HEK293 (cell line): ENCODE data around the gene KCNA5.

Experiments
- CTCF ChIA-PET: fragments of 350-600 bp; formaldehyde crosslinking; extraction: SDS; loops from one replicate; lab custom pipeline; 2021; ENCODE audit warnings: antibody characterized with exemption; lab: Yijun Ruan, JAX
- POLR2A ChIA-PET: fragments of 300-600 bp; formaldehyde crosslinking; extraction: SDS; loops from one replicate; lab custom pipeline; 2020; ENCODE audit warnings: antibody characterized with exemption, inconsistent platforms; lab: Yijun Ruan, JAX
- H3K27ac ChIP-seq: fragments of 200-500 bp; sonication (Bioruptor generic); 2 replicates; pipeline ENCODE4 v1.5.1; 2014; ENCODE audit warnings: low read depth, low read length, control low read depth, inconsistent platforms; ENCODE audit errors: extremely low read depth
- H3K36me3 ChIP-seq, 2 experiments: fragments of 200-500 bp in 1 of 2; sonication (Bioruptor generic) in 1 of 2; 1 replicate in 1 of 2; 2 replicates in 1 of 2; pipeline ENCODE4 v1.5.1; 2014 to 2017; ENCODE audit warnings: inconsistent platforms in 2 of 2, low read length in 2 of 2; ENCODE audit not compliant: control insufficient read depth in 2 of 2, insufficient read depth in 1 of 2
- H3K4me1 ChIP-seq: fragments of 200-500 bp; sonication (Bioruptor generic); 2 replicates; pipeline ENCODE4 v1.5.1; 2014; ENCODE audit warnings: mild to moderate bottlenecking, low read length, inconsistent platforms; ENCODE audit not compliant: control insufficient read depth, insufficient read depth
- H3K4me3 ChIP-seq: 2 replicates; pipeline ENCODE4 v1.5.1; 2011; ENCODE audit warnings: low read depth, mild to moderate bottlenecking, control low read depth, low read length, moderate library complexity
- H3K9me3 ChIP-seq: fragments of 200-500 bp; sonication (Bioruptor generic); 2 replicates; pipeline ENCODE4 v1.5.1; 2014; ENCODE audit warnings: low read depth, low read length, inconsistent platforms; ENCODE audit not compliant: control insufficient read depth, insufficient read depth
- HOXD13 ChIP-seq: sonication (generic); formaldehyde crosslinking; IDR thresholded peaks from 2 replicates; pipeline ENCODE4 v1.8.0; 2022; ENCODE audit warnings: missing genetic modification reagents, borderline replicate concordance
- ZBTB44 ChIP-seq: fragments of 450-650 bp; IDR thresholded peaks from 2 replicates; pipeline ENCODE4 v1.5.1; 2018; ENCODE audit warnings: missing biosample characterization, mild to moderate bottlenecking, missing genetic modification characterization
- ZBTB49 ChIP-seq: fragments of 450-650 bp; formaldehyde crosslinking; IDR thresholded peaks from 2 replicates; pipeline ENCODE4 v1.5.1; 2016; ENCODE audit warnings: missing biosample characterization, missing genetic modification characterization, low read depth
- ZBTB7A ChIP-seq: fragments of 450-650 bp; formaldehyde crosslinking; IDR thresholded peaks from 2 replicates; pipeline ENCODE4 v1.5.1; 2016; ENCODE audit warnings: low read depth, missing biosample characterization, missing genetic modification characterization
- ZFP37 ChIP-seq: fragments of 450-650 bp; formaldehyde crosslinking; IDR thresholded peaks from 2 replicates; pipeline ENCODE4 v1.5.1; 2016; ENCODE audit warnings: missing biosample characterization, missing genetic modification characterization
- ZNF223 ChIP-seq: fragments of 450-650 bp; formaldehyde crosslinking; IDR thresholded peaks from 2 replicates; pipeline ENCODE4 v1.5.1; 2016; ENCODE audit warnings: missing biosample characterization, missing genetic modification characterization
- ZNF391 ChIP-seq: fragments of 450-650 bp; formaldehyde crosslinking; IDR thresholded peaks from 2 replicates; pipeline ENCODE4 v1.5.1; 2016; ENCODE audit warnings: low read depth, missing biosample characterization, missing genetic modification characterization, borderline replicate concordance
- ZNF585B ChIP-seq: fragments of 450-650 bp; formaldehyde crosslinking; IDR thresholded peaks from 2 replicates; pipeline ENCODE4 v1.5.1; 2016; ENCODE audit warnings: missing biosample characterization, missing genetic modification characterization
- ZNF768 ChIP-seq: fragments of 450-650 bp; formaldehyde crosslinking; IDR thresholded peaks from 2 replicates; pipeline ENCODE4 v1.5.1; 2018; ENCODE audit warnings: missing biosample characterization, mild to moderate bottlenecking, missing genetic modification characterization
- ZSCAN5A ChIP-seq: fragments of 450-650 bp; formaldehyde crosslinking; IDR thresholded peaks from 2 replicates; pipeline ENCODE4 v1.5.1; 2016; ENCODE audit warnings: missing biosample characterization, missing genetic modification characterization
- TF ChIP-seq, protein P1 (sequence below): fragments of 450-650 bp; formaldehyde crosslinking; IDR thresholded peaks from 2 replicates; pipeline ENCODE4 v1.5.1; 2017; ENCODE audit warnings: missing biosample characterization, missing genetic modification characterization
- TF ChIP-seq, protein P2 (sequence below): fragments of 450-650 bp; formaldehyde crosslinking; IDR thresholded peaks from 2 replicates; pipeline ENCODE4 v1.5.1; 2017; ENCODE audit warnings: missing biosample characterization, missing genetic modification characterization

The KCNA5 gene

DNA sequence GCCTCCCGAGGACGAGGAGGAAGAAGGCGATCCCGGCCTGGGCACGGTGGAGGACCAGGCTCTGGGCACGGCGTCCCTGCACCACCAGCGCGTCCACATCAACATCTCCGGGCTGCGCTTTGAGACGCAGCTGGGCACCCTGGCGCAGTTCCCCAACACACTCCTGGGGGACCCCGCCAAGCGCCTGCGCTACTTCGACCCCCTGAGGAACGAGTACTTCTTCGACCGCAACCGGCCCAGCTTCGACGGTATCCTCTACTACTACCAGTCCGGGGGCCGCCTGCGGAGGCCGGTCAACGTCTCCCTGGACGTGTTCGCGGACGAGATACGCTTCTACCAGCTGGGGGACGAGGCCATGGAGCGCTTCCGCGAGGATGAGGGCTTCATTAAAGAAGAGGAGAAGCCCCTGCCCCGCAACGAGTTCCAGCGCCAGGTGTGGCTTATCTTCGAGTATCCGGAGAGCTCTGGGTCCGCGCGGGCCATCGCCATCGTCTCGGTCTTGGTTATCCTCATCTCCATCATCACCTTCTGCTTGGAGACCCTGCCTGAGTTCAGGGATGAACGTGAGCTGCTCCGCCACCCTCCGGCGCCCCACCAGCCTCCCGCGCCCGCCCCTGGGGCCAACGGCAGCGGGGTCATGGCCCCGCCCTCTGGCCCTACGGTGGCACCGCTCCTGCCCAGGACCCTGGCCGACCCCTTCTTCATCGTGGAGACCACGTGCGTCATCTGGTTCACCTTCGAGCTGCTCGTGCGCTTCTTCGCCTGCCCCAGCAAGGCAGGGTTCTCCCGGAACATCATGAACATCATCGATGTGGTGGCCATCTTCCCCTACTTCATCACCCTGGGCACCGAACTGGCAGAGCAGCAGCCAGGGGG lies 979 bp downstream of the KCNA5 start (continued):
- TF ChIP-seq ZNF585B (tag by site-specific recombination) (no peak), ZSCAN5A (no peak)

- Histone ChIP-seq H3K9me3 (no peaks in the 10 kb centered on the region), H3K27ac (no peak overlapping the region), H3K4me1 (no peaks in the 10 kb centered on the region), H3K4me3 (no peak overlapping the region), H3K36me3 (no peaks in the 10 kb centered on the region)
- CTCF ChIA-PET = interaction anchor here (0.9 kb wide), 1 partner anchor 31 kb away, joined by 3 read pairs; no protein-coding TSS in a partner anchor
- POLR2A ChIA-PET = no interaction called here
- TF ChIP-seq, protein P1, sequence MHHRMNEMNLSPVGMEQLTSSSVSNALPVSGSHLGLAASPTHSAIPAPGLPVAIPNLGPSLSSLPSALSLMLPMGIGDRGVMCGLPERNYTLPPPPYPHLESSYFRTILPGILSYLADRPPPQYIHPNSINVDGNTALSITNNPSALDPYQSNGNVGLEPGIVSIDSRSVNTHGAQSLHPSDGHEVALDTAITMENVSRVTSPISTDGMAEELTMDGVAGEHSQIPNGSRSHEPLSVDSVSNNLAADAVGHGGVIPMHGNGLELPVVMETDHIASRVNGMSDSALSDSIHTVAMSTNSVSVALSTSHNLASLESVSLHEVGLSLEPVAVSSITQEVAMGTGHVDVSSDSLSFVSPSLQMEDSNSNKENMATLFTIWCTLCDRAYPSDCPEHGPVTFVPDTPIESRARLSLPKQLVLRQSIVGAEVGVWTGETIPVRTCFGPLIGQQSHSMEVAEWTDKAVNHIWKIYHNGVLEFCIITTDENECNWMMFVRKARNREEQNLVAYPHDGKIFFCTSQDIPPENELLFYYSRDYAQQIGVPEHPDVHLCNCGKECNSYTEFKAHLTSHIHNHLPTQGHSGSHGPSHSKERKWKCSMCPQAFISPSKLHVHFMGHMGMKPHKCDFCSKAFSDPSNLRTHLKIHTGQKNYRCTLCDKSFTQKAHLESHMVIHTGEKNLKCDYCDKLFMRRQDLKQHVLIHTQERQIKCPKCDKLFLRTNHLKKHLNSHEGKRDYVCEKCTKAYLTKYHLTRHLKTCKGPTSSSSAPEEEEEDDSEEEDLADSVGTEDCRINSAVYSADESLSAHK = no peak
- TF ChIP-seq, protein P2, sequence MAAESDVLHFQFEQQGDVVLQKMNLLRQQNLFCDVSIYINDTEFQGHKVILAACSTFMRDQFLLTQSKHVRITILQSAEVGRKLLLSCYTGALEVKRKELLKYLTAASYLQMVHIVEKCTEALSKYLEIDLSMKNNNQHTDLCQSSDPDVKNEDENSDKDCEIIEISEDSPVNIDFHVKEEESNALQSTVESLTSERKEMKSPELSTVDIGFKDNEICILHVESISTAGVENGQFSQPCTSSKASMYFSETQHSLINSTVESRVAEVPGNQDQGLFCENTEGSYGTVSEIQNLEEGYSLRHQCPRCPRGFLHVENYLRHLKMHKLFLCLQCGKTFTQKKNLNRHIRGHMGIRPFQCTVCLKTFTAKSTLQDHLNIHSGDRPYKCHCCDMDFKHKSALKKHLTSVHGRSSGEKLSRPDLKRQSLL (tag by site-specific recombination) = no peak
- TF ChIP-seq ZFP37 (tag by site-specific recombination) (no peak), ZBTB49 (tag by site-specific recombination) (no peak), ZNF768 (tag by site-specific recombination) (no peak), ZBTB44 (tag by site-specific recombination) (no peak), HOXD13 (no peak)
These were observed 3.4 kb downstream of the KCNA5 start for GRCh38 chr12:5047094-5047493.

GRCh38 chr12:5047729-5048128 lies 4.0 kb downstream of the KCNA5 start:
- H3K9me3 ChIP-seq = no peaks in the 10 kb centered on the region
- no peaks in the 10 kb centered on the region for H3K4me1 ChIP-seq
- TF ChIP-seq ZBTB7A (tag by site-specific recombination) (no peak), ZNF223 (tag by site-specific recombination) (no peak), ZNF391 (tag by site-specific recombination) (no peak)
- ChIA-PET CTCF (interaction anchor here (0.9 kb wide), 1 partner anchor 30 kb away, joined by 3 read pairs; no protein-coding TSS in a partner anchor), POLR2A (no interaction called here)
- H3K27ac ChIP-seq = no peak overlapping the region
- no peak overlapping the region for H3K4me3 ChIP-seq
- no peaks in the 10 kb centered on the region for H3K36me3 ChIP-seq
